Neural crest cell (in vitro differentiated cells): ENCODE results near the gene ADRM1. TPM values are rescaled to one million over a fixed set of nuclear protein-coding genes. Genes with fewer than 3 reads are reported as not detected.

ENCODE experiments used
- DNase-seq: peaks from one replicate; pipeline ENCODE4 v3.0.0; 2021; ENCODE audit warnings: low read depth, mixed read lengths, low spot score
- H3K27ac Mint-ChIP-seq: one replicate; pipeline ENCODE4 v1.8.0; 2021; ENCODE audit warnings: mild to moderate bottlenecking, mixed read lengths; ENCODE audit not compliant: unreplicated experiment
- H3K27me3 Mint-ChIP-seq: 2 replicates; pipeline ENCODE4 v1.8.0; 2021; ENCODE audit warnings: low read depth, mild to moderate bottlenecking, mixed read lengths
- H3K36me3 Mint-ChIP-seq: 2 replicates; pipeline ENCODE4 v1.8.0; 2021; ENCODE audit warnings: low read depth, mild to moderate bottlenecking, mixed read lengths
- H3K4me1 Mint-ChIP-seq: 2 replicates; pipeline ENCODE4 v1.8.0; 2021; ENCODE audit warnings: mixed read lengths
- H3K4me3 Mint-ChIP-seq: one replicate; pipeline ENCODE4 v1.8.0; 2021; ENCODE audit warnings: mild to moderate bottlenecking, mixed read lengths
- H3K9me3 Mint-ChIP-seq: 2 replicates; pipeline ENCODE4 v1.8.0; 2021; ENCODE audit warnings: mixed read lengths
- CTCF ChIP-seq: fragments of 200-600 bp; sonication (generic); conservative IDR thresholded peaks from 2 replicates; pipeline ENCODE4 v1.5.0; 2021; ENCODE audit warnings: antibody characterized with exemption, mild to moderate bottlenecking
- total RNA-seq: library from RNA; stranded (reverse); gene quantifications from 2 replicates; pipeline ENCODE4 v1.2.1, GENCODE V29; 2021

ADRM1 gene
- total RNA-seq, 1 donor from 2014 or later = 98.8 TPM

DNA sequence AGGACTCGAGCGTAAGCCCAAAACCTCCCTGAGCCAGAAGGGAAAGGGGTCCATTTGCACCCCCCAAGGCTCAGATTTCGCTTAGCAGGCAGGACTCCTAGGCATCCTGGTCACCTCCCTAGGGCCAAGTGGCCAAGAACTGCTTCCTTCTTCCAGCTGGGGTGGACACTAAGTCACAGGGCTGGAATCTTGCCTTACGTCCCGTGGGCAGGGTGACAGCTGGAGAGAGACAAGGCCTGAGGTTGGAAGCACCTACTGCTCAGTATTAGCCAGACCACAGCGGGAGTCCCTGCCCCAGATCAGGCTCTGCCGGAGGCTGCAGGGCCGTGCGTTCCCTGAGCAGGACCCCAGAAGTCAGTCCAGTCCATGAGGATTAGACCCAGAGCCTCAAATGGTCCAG lies 44.6 kb downstream of the ADRM1 start:
- peaks cover 8% of the 10 kb centered on the region for H3K36me3 Mint-ChIP-seq
- no peak overlapping the region for H3K4me3 Mint-ChIP-seq
- H3K9me3 Mint-ChIP-seq = peaks cover 6% of the 10 kb centered on the region
- no peak overlapping the region for H3K27ac Mint-ChIP-seq
- no peak for DNase-seq
- no peaks in the 10 kb centered on the region for H3K27me3 Mint-ChIP-seq
- no peak for TF ChIP-seq CTCF
- peaks cover 3% of the 10 kb centered on the region for H3K4me1 Mint-ChIP-seq

- Mint-ChIP-seq H3K27ac (no peak overlapping the region), H3K4me1 (peaks cover 3% of the 10 kb centered on the region), H3K4me3 (no peak overlapping the region), H3K36me3 (peaks cover 8% of the 10 kb centered on the region), H3K27me3 (no peaks in the 10 kb centered on the region), H3K9me3 (peaks cover 6% of the 10 kb centered on the region)
- no peak for TF ChIP-seq CTCF
- DNase-seq = no peak
These were observed 45.8 kb downstream of the ADRM1 start for GRCh38 chr20:62348604-62349003.

GRCh38 chr20:62349556-62350097 lies 46.8 kb downstream of the ADRM1 start:
- Mint-ChIP-seq H3K4me1 (peaks cover 3% of the 10 kb centered on the region), H3K9me3 (peaks cover 6% of the 10 kb centered on the region), H3K27me3 (no peaks in the 10 kb centered on the region), H3K4me3 (no peak overlapping the region), H3K36me3 (peaks cover 8% of the 10 kb centered on the region), H3K27ac (no peak overlapping the region)
- DNase-seq = no peak
- no peak for TF ChIP-seq CTCF

DNA sequence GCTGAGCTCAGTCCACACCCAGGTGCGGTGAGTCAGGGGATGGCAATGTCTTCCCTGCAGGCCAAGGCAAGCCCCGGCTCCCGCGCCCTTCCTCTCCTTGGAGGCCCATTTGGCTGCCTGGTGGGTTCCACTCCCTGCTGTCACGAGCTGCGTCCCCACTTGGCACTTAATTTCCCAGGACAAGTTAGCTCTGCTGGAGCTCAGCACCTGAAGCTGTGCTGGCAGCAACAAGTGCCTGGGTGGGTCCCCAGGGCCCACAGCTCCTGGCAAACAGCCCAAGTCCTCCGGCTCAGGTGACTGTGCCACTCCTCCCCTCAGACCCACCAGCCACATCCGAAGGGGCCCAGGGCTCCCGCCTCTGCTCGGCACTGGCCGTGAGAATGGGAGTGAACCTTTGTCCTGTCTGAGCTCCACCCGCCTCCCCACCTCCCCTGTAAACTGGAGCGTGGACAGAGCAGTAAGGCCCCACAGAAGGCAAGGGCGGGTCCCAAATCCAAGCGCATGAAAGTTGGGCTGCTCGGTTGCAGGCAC lies 47.4 kb downstream of the ADRM1 start:
- DNase-seq = no peak
- H3K4me1 Mint-ChIP-seq = peaks cover 3% of the 10 kb centered on the region
- peaks cover 8% of the 10 kb centered on the region for H3K36me3 Mint-ChIP-seq
- no peak for TF ChIP-seq CTCF
- no peaks in the 10 kb centered on the region for H3K27me3 Mint-ChIP-seq
- peaks cover 6% of the 10 kb centered on the region for H3K9me3 Mint-ChIP-seq
- H3K4me3 Mint-ChIP-seq = no peak overlapping the region
- no peak overlapping the region for H3K27ac Mint-ChIP-seq

DNA sequence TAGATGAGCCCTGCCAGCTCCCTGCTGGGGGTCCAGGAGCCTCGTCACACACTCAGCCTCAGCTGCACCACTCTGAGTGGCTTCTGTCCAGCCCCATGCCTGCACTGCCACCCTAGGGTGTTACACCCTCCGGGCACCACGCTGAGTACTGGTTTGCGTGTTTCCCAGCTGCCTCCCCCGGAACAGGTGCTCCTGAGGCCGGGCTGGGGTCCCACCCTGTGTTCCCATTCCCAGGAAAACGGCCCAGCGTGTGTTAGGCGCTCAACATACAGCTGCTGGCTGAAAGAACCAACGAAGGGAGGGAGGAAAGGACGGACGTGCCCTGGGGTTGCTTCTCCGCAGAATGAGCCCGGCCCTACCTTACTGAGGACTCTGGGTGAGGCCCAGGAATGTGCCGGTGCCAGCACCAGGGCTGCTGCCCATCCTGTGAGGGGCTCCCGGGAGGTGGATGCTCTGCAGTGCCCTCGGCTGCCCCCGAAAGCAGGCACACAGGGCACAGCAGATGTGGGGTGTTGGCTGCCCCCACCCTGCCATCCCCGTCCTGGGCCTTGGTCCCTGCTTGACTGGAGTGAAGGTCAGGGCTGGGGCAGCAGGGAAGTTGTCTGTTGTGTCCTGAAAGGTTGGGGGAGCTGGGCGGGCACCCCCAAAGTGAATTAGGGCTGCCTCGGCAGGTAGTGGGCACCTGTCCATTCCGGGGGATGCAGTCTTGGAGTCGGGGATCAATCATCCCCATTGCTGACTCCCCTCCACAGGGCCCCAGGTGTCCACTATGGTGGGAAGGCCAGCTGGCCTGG lies 48.0 kb downstream of the ADRM1 start:
- Mint-ChIP-seq H3K36me3 (peaks cover 8% of the 10 kb centered on the region), H3K27me3 (no peaks in the 10 kb centered on the region), H3K4me3 (no peak overlapping the region), H3K4me1 (peaks cover 5% of the 10 kb centered on the region), H3K27ac (no peak overlapping the region), H3K9me3 (peaks cover 6% of the 10 kb centered on the region)
- no peak for DNase-seq
- TF ChIP-seq CTCF = no peak
